Erythroblast (primary cell): ENCODE data around the gene NID1.

Source experiments
- GATA1 ChIP-seq: IDR thresholded peaks from 2 replicates; pipeline ENCODE4 v1.6.1; 2011; ENCODE audit warnings: low read depth, mild to moderate bottlenecking, control low read depth, low read length, moderate library complexity
- POLR2A ChIP-seq: IDR thresholded peaks from 2 replicates; pipeline ENCODE4 v1.6.1; 2011; ENCODE audit warnings: mild to moderate bottlenecking, low read length

GRCh38 chr1:236081546-236082227, 16.8 kb upstream of the NID1 start:
- TF ChIP-seq POLR2A (no peak), GATA1 (no peak)
